NCI-H2196 (cell line): ENCODE data around the gene OR2A2.
"Not testable (repeated sequence)": the region's sequence is repeated elsewhere in the genome, so short reads cannot be mapped to it uniquely, and the experiment has no call there.

ENCODE experiments used
- DNase-seq: peaks from one replicate; lab custom pipeline; 2025; ENCODE audit not compliant: unreplicated experiment; lab: John Stamatoyannopoulos, UW

Gene OR2A2, protein sequence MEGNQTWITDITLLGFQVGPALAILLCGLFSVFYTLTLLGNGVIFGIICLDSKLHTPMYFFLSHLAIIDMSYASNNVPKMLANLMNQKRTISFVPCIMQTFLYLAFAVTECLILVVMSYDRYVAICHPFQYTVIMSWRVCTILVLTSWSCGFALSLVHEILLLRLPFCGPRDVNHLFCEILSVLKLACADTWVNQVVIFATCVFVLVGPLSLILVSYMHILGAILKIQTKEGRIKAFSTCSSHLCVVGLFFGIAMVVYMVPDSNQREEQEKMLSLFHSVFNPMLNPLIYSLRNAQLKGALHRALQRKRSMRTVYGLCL

DNA sequence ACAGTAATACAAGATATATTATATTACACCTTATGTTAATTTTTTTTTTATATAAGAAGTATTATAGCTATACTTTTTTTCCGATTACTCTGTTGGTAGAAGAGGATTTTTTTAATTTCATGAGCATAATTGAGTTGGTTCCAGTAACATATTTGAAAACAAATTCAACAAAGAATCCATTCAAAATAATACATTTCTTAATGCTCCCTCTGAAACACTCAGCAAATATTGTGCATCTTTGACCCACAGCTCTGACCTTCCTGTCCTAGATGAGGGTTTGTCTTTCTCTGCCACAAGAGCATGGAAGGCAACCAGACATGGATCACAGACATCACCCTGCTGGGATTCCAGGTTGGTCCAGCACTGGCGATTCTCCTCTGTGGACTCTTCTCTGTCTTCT is at the start of gene OR2A2:
Gene OR2A2 (plus strand): TSS at position 301 of the 400 bp plus-strand sequence. CDS start 0 bp downstream, at position 301.
- no peak for DNase-seq

DNA sequence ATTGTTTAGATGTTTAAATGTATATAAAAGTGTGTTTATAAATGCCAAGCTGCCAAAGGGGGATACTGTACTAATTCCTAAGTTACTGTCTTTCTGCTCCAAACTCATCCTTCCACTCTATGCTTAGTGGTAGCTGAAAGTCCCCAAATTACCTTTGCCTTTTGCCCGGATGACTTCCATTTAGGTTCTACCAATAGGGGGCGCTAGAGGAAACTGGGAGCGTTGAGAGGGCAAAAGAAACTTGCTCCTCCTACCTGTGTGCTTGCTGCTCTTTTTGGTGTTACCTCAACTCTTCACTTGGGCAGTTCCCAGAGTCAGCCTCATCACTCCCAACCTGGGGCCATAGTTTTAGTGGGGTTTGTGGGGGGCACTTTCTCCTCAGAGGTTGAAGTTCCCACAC is 45.7 kb upstream of the OR2A2 start:
- no peak for DNase-seq

DNA sequence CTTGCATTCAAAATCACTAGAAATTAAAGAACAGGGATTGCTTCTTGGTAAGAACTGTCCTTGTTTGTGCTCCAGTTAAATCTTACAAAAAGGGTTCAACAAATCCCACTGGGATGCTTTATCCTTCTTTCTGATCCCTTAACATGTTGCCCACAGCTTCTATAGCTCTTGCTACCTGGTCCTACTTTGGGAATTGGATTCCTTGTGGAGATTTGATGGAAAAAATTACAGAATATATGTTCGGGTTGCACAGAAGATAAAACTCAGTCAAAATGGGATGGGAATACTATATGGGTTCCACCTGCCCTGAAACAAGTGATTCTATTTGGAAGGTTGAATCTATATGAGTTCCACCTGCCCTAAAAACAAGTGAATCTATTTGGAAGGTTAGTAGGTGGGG is 39.9 kb upstream of the OR2A2 start, which contains the start of gene OR2A25:
Gene OR2A25 (plus strand): TSS at position 301 of the 400 bp plus-strand sequence. CDS start 4,409 bp downstream, outside the sequence.
- DNase-seq: no peak

DNA sequence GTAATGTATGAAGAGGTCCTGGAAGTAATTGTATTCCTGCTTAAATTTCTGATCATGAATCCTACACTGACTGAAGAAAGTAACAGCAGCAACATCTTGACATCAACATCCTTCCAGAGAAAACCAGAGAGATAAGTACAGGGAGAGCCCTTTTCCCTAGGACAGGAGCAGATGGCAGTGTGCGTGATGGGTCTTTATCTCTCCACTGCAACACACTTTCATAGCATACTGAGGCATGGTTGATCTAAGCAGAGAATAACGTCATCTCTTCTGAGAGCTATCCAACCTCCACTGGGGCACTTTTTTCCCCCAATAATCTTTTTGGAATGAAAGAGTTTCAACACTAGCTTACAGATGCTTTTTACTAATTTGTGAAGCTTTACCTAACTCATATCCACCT is 39.4 kb upstream of the OR2A2 start:
- no peak for DNase-seq

DNA sequence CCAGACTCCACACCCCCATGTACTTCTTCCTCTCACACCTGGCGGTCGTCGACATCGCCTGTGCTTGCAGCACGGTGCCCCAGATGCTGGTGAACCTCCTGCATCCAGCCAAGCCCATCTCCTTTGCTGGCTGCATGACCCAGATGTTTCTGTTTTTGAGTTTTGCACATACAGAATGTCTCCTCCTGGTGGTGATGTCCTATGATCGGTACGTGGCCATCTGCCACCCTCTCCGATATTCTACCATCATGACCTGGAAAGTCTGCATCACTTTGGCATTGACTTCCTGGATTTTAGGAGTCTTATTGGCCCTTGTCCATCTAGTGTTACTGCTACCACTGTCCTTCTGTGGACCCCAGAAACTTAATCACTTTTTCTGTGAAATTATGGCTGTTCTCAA is 35.0 kb upstream of the OR2A2 start:
- no peak for DNase-seq

DNA sequence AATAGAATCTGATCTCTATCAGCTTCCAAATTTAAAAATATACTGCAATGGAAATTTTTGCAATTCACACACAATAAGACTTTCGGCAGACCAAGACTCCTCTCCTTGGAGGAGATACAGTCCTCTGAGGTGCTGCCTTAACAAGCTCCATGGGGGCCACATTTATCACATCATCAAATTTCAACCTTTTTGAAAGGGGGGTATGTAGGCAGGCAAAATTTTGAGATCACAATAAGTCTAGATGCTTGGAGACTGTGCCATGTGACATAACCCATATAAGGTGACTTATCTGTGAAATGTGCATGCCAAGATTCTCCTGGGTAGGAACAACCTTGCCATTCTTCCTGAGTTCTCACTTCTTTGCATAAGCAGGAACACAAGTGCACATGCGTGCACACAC is 23.4 kb upstream of the OR2A2 start, which contains the start of gene OR2A12:
Gene OR2A12 (plus strand): TSS at position 301 of the 400 bp plus-strand sequence. CDS start 8,830 bp downstream, outside the sequence.
- no peak for DNase-seq

DNA sequence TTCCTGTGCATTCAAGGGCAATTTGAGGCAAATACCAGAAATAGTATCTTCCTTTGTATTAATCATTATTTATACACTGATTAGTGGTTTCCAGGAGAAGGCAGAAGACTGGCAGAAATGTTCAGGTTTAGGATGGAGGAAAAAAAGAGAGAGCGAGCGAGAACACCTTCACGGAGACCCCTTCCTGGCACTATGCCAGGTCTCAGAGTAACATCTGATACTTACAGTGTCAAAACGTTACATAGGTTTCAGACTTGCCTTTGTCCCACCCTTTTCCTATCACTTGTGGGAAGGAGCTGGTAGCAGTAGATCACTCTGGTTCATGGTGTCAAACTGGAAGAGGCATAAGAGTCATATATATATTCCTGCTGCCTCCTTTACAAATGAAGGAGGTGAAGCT is 22.7 kb upstream of the OR2A2 start:
- DNase-seq: no peak

DNA sequence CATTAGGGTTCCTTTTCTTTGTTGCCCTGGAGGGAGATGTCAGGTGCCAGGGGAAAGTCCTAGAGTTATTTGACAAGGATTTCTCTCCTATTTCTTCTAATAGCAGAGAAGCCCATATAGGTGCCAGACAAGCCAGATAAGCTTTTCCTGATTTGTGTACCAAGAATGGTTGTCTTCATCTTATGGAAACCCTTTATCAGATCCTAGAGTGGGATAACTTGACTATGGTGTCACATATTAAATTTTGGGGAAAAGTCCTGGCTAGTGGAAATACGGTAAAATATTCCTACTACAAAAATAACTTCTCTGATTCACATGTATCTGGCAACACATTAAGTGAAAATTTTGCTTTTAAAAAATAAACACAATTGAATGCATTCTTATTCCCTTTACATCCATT is 22.2 kb upstream of the OR2A2 start:
- no peak for DNase-seq

DNA sequence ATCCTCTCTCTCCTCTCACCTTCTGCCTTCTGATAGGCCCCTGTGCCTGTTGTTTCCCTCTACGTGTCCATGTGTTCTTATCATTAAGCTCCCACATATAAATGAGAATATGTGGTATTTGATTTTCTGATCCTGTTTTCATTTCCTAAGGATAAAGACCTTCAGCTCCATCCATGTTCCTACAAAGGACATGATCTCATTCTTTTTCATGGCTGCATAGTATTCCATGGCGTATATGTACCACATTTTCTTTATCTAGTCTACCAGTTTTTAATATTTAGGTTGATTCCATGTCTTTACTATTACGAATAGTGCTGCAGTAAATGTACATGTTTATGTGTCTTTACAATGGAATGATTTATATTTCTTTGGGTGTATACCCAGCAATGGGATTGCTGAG is 18.7 kb upstream of the OR2A2 start:
- no peak for DNase-seq

DNA sequence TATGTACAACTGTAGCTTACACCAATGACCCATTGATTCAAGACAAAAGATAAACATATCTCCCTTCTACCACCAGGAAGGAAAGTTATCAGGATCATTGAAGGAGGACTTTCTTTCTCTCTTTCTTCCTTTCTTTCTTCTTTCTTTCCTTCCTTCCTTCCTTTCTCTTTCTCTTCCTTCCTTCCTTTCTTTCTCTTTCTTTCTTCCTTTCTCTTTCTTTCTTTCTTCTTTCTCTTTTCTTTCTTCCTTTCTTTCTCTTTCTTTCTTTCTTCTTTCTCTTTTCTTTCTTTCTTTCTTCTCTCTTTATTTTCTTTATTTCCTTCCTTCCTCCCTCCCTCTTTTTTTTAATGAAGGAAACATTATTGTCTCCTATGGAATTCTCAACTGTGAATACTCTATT is 10.6 kb upstream of the OR2A2 start:
- no peak for DNase-seq

DNA sequence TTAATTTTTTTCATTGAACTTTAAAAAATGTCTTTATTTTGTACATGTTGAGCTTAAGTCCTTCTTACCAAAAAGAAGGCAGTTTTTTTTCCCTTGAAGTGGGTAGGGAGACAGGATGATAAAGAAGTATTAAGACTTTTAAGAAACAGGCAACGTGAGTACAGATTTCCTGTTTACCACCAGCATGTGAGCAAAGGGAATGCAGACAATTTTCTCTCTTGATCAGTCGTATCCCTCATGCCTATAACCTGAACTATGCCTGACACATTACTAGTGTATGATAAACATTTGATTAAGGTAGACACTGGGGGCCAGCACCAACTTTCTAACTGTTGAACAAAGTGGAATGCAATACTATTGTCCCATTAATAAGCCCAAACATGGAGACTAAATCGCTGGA is 8.8 kb upstream of the OR2A2 start:
- DNase-seq: no peak

DNA sequence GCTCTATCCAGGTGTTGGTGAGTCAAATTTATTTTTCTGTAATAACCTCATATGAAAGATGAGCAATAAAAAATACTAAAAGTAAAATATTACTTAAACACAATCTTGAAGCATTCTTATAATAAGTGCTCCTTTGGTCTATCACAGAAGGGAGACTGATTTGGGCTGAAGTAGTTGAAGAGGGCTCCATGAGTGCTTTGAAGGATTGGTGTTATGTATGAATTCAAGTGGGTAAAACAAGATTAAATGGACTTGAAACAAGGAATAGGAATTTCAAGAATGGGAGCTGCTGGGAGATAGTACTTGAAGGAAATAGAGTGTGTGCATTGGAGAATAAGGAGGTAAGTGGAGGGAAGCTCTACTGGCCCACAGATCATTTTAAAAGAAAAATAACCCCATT is 7.3 kb upstream of the OR2A2 start:
- no peak for DNase-seq

DNA sequence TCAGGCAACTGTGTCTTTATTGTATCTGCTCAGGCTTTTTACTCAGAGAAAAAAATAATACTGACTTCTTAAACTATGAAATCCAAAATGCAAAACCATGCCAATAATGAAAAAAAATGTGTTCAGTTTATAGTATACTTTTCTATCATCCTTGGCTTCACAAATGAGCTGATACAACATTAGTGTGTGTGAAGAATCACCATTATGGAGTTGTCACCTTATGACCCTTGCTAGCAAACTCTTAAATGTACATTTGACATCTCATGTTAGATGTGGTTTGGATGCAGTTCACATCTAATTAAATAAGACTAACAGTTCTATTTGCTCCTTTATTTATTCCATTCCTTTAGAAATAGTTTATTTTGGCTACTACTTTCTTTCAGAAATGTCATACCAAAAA is 4.2 kb upstream of the OR2A2 start:
- no peak for DNase-seq

DNA sequence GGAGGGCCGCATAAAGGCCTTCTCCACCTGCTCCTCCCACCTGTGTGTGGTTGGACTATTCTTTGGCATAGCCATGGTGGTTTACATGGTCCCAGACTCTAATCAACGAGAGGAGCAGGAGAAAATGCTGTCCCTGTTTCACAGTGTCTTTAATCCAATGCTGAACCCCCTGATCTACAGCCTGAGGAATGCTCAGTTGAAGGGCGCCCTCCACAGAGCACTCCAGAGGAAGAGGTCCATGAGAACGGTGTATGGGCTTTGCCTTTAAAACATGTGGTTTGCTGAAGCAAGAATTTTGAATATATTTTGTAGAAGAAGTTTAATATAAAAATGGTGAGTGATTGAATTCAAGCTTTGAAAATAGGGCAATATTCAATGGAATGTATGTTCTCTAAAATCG is 889 bp downstream of the OR2A2 start:
- no peak for DNase-seq

DNA sequence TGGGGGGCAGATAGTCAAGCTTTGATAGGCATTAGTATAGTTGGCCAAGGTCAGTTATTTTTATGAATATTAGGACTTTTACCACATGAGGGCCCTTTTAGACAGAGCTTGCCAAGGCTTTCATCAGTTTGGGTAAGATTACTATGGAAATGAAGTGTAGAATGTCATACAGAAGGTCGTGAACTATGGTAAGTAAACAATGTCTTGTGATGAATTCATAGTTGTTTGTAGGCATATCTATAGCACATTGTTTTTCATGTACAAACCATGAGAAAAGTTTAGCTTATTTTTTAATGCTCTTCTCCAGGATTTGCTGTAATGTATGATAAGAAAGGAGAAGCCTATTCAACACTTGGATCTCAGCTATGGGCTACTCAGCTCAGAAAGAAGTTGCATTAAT is 4.3 kb downstream of the OR2A2 start:
- DNase-seq: no peak

DNA sequence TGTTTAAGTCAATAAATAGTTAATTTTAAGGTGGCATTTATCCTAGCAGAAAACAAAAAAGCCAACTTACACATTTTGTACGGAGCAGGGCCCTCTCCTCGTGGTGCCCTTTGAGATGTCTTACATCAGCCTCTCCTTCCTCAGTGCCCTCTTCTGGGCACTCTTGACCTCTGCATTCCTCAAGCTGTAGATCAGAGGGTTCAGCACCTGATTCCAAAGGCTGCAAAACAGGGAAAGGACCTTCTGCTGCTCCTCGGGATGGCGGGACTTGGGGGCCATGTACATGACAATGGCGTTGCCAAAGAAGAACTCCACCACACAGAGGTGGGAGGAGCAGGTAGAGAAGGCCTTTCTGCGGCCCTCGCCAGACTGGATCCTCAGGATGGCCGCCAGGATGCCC is 9.0 kb downstream of the OR2A2 start:
- no peak for DNase-seq

DNA sequence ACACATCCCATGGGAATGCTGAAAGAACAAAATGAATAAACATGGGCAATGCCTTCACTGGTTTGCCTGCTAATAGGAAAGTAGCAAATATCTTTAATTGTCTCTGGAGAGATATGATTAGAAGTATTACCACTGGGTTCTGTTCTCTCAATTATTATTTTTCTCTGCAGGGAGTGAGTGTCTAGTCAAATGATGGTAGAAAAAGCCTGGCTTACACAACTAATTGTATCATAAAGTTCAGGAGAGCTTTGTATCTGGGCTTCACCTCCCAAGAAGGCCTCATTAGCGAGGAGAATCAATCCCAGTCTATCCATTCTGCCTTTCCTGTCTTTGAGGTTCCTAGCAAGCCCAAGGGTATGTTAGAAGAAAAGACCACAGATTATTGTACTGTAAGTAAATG is 13.5 kb downstream of the OR2A2 start, which contains the start of gene OR2A14:
Gene OR2A14 (plus strand): TSS at position 301 of the 400 bp plus-strand sequence. CDS start 5,937 bp downstream, outside the sequence.
- DNase-seq: no peak

DNA sequence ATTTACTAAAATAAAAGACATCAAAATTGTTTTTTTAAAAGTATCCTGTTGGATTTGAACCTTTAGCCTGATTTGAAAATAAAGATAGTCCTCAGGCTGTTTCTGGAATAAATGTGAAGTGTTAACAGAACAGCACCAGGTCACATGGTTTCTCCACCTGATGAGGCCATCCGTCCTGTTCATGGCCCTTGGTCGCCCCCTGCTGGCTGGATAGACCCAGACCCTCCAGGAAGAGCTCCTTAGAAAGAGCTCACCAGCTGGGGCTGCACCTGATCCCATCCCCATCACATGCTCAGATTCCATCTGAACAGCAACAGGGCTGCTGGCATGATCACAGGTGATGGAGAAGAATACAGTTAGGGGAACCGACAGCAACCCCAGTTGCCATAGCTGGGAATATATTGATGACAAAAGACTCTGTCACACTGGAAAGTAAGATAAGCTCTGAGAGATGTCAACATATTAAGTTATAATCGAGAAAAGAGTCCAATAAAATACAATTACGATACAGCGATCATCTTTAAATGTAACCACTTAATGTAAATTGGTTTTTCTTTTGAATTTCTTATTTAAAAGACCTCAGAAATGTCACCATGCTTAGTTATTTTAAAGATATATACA is 18.4 kb downstream of the OR2A2 start:
- DNase-seq: peak; percentile 51

DNA sequence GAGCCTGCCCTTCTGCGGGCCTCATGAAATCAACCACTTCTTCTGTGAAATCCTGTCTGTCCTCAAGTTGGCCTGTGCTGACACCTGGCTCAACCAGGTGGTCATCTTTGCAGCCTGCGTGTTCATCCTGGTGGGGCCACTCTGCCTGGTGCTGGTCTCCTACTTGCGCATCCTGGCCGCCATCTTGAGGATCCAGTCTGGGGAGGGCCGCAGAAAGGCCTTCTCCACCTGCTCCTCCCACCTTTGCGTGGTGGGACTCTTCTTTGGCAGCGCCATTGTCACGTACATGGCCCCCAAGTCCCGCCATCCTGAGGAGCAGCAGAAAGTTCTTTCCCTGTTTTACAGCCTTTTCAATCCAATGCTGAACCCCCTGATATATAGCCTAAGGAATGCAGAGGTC is 20.2 kb downstream of the OR2A2 start:
- not testable (repeated sequence) for DNase-seq

DNA sequence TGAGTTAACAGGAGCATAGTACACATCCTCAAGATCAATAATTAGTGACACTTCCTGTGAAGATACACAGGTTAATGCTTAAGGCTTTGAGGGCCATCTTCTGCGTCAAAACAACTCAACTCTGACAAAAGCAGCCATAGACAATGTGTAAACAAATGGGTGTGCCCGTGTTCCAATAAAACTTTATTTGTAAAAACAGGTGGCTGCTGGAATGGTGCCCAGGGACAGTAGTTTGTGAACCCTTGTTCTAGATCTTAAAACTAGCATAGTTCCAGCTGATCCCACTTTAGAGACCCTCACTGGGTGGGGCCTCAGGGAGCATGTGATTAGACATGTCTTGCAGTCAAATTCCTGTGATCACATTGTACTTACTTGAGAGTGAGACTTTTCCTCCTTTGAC is 21.3 kb downstream of the OR2A2 start:
- no peak for DNase-seq

DNA sequence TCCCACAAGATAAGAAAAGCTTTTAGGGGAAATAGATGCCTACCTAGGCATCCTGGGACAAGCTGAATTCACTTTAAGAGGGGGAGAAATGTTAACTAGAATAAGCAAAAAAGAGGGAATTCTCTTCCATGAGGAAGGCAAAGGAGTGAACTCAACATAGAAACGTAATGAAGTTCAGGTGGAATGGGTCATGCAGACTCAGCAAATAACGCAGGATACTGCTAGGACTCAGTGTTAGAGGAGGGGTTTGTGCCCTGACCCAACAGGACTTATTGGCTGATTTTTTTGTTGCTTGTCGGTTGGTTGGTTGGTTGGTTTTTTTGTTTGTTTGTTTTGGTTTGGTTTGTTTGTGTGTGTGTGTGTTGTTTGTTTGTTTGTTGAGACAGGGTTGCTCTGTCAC is 22.9 kb downstream of the OR2A2 start:
- no peak for DNase-seq

DNA sequence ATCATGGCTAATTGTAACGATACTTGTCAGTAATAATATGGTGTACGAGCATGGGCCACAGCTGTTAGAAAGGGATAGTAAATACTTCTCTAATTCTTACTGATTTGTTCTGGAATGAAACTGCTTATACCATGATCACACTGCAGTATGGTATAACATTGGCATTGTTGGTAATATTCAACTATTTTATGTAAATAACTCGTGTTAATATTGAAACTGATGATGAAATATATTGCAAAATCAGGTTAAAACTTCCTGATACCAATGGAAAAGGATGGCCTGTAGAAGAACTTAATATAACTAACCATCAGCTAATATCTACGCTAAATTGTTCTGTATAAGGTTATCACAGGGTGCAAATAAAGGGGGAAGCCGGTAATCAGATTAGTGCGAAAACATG is 23.9 kb downstream of the OR2A2 start:
- DNase-seq: no peak

DNA sequence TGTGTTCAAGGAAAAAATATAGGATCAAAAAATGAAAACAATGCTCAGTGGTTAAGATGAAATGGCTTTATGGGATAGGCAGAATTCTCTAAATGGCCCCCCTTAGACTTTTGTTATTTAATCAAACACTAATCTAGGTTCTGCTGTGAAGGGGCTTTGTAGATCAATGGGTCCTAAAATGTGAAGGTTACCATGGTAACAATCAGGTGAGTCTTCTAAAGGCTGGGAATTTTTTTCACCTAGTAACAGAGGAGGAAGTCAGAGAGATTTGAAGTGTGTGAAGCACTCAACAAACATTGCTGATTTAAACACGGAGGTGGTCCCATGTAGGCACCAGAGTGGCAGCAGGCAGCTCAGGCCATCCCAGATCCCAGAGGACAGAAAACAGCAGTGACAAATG is 24.7 kb downstream of the OR2A2 start:
- DNase-seq: no peak
